Epithelial cell of proximal tubule (primary cell): Measurements from ENCODE around the gene PRRT1B. TPM values are rescaled to one million over a fixed set of nuclear protein-coding genes. Genes with fewer than 3 reads are reported as not detected.

Experiments
- DNase-seq: peaks from one replicate; pipeline ENCODE4 v3.0.0-alpha.2; 2011; ENCODE audit warnings: low read depth
- H3K4me3 ChIP-seq: 2 replicates; pipeline ENCODE4 v1.5.1; 2011; ENCODE audit warnings: low read depth, mild to moderate bottlenecking, low read length
- CTCF ChIP-seq: conservative IDR thresholded peaks from 2 replicates; pipeline ENCODE4 v1.5.1; 2012; ENCODE audit warnings: low read depth, mild to moderate bottlenecking, low read length
- total RNA-seq: library from RNA; depleted of rRNA; stranded (reverse); fragments of >200 nt; gene quantifications from 2 replicates; pipeline ENCODE4 v1.2.3, GENCODE V29; 2015

Gene PRRT1B
- total RNA-seq, 1 donor from 2014 or later, result not detected

- H3K4me3 ChIP-seq, result no peak overlapping the region
- no peak for DNase-seq
- no peak for TF ChIP-seq CTCF
Measured at GRCh38 chr9:131528886-131529505, 16.3 kb upstream of the PRRT1B start.

- peak; percentile 4 for TF ChIP-seq CTCF
Measured at GRCh38 chr9:131529597-131530545, 15.5 kb upstream of the PRRT1B start.

GRCh38 chr9:131530546-131530919 is 14.8 kb upstream of the PRRT1B start:
- peak; percentile 6 for DNase-seq
- H3K4me3 ChIP-seq, result peak overlapping the region; percentile 82
- TF ChIP-seq CTCF, result peak; percentile 19

More at GRCh38 chr9:131529597-131530545, 15.5 kb upstream of the PRRT1B start:
- DNase-seq, result no peak
- peak overlapping the region; percentile 82 for H3K4me3 ChIP-seq

- no peak for DNase-seq
- no peak for TF ChIP-seq CTCF
- H3K4me3 ChIP-seq, result peak within 1 kb of the TSS; percentile 82
Measured at GRCh38 chr9:131530920-131531832, 14.1 kb upstream of the PRRT1B start, which contains the start of gene UCK1. UCK1 (minus strand) TSS chr9:131531263; CDS start chr9:131531174, 89 bp downstream.

- no peak overlapping the region for H3K4me3 ChIP-seq
- no peak for DNase-seq
- no peak for TF ChIP-seq CTCF
Measured at GRCh38 chr9:131534721-131535237, 10.5 kb upstream of the PRRT1B start.

GRCh38 chr9:131537946-131538345 is 7.4 kb upstream of the PRRT1B start:
- TF ChIP-seq CTCF, result no peak
- DNase-seq, result no peak
- no peak overlapping the region for H3K4me3 ChIP-seq
